Esophagus muscularis mucosa (tissue), 4 donors: ENCODE results near the gene NEMP2.

ENCODE experiments used
- EP300 ChIP-seq: sonication (generic); formaldehyde crosslinking; IDR thresholded peaks from one replicate; pipeline ENCODE4 v1.6.1; 2017; ENCODE audit warnings: antibody characterized with exemption
- POLR2AphosphoS5 ChIP-seq, 2 donors: sonication (generic); formaldehyde crosslinking; IDR thresholded peaks; one replicate each; pipeline ENCODE4 v1.6.1; 2017; ENCODE audit warnings: antibody characterized with exemption in 2 of 2
- TF ChIP-seq, protein P1 (sequence below), 3 experiments: fragments of 200-600 bp in 2 of 3; fragments of 450-650 bp in 1 of 3; sonication (generic) in 2 of 3; IDR thresholded peaks; one replicate each; pipeline ENCODE4 v1.5.1; 2017 to 2019; ENCODE audit warnings: antibody characterized with exemption in 3 of 3, mild to moderate bottlenecking in 2 of 3, moderate library complexity in 1 of 3

DNA sequence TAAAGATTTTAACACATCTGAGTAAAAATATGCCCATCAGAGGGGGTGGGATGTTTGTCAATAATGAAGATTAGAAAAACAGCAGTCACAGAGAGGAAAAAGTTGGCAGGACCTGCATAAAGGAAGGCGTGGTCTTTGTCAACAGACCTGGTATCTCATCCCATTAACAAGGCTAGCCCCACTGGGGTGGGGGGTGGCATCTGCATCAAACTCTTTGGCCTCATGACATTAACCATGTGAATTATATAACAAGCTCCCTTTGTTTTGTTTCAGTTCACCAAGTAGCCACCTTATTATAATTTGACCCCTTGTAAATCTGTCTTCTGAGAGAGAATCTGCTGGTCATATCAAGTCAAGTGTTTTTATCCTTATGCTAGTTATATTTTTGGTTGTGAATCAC is 28.8 kb downstream of the NEMP2 start:
- TF ChIP-seq, protein P1, sequence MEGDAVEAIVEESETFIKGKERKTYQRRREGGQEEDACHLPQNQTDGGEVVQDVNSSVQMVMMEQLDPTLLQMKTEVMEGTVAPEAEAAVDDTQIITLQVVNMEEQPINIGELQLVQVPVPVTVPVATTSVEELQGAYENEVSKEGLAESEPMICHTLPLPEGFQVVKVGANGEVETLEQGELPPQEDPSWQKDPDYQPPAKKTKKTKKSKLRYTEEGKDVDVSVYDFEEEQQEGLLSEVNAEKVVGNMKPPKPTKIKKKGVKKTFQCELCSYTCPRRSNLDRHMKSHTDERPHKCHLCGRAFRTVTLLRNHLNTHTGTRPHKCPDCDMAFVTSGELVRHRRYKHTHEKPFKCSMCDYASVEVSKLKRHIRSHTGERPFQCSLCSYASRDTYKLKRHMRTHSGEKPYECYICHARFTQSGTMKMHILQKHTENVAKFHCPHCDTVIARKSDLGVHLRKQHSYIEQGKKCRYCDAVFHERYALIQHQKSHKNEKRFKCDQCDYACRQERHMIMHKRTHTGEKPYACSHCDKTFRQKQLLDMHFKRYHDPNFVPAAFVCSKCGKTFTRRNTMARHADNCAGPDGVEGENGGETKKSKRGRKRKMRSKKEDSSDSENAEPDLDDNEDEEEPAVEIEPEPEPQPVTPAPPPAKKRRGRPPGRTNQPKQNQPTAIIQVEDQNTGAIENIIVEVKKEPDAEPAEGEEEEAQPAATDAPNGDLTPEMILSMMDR (IDR thresholded peaks at IDR 0.05), result no peak
- no peak for TF ChIP-seq POLR2AphosphoS5 (IDR thresholded peaks at IDR 0.05)
- no peak for TF ChIP-seq EP300
